ENCODE measurements around the gene TMEM245.

- no peak for TF ChIP-seq POLR2A (IDR thresholded peaks at IDR 0.05; ENCODE audit: low read depth, low read length)
- TF ChIP-seq, protein P1, sequence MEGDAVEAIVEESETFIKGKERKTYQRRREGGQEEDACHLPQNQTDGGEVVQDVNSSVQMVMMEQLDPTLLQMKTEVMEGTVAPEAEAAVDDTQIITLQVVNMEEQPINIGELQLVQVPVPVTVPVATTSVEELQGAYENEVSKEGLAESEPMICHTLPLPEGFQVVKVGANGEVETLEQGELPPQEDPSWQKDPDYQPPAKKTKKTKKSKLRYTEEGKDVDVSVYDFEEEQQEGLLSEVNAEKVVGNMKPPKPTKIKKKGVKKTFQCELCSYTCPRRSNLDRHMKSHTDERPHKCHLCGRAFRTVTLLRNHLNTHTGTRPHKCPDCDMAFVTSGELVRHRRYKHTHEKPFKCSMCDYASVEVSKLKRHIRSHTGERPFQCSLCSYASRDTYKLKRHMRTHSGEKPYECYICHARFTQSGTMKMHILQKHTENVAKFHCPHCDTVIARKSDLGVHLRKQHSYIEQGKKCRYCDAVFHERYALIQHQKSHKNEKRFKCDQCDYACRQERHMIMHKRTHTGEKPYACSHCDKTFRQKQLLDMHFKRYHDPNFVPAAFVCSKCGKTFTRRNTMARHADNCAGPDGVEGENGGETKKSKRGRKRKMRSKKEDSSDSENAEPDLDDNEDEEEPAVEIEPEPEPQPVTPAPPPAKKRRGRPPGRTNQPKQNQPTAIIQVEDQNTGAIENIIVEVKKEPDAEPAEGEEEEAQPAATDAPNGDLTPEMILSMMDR (IDR thresholded peaks at IDR 0.05; ENCODE audit: extremely low read depth in 1 of 2, insufficient read depth in 1 of 2, low read depth in 1 of 2, low read length in 2 of 2) = no peak
- TF ChIP-seq POLR2AphosphoS5 (IDR thresholded peaks at IDR 0.05; ENCODE audit: insufficient read depth, low read depth, low read length) = no peak
- TF ChIP-seq FOS (IDR thresholded peaks at IDR 0.05; ENCODE audit: borderline replicate concordance, insufficient read depth, low read length) = no peak
- TF ChIP-seq, protein P2, sequence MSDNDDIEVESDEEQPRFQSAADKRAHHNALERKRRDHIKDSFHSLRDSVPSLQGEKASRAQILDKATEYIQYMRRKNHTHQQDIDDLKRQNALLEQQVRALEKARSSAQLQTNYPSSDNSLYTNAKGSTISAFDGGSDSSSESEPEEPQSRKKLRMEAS (IDR thresholded peaks at IDR 0.05; ENCODE audit: insufficient read depth, insufficient read length) = no peak
- TF ChIP-seq JUN (IDR thresholded peaks at IDR 0.05; ENCODE audit: borderline replicate concordance, insufficient read depth, insufficient read length, low read depth) = no peak
Measured at GRCh38 chr9:109019420-109019819, 100.3 kb downstream of the TMEM245 start.
